Measurements from ENCODE around the gene PARL.

Gene PARL

DNA sequence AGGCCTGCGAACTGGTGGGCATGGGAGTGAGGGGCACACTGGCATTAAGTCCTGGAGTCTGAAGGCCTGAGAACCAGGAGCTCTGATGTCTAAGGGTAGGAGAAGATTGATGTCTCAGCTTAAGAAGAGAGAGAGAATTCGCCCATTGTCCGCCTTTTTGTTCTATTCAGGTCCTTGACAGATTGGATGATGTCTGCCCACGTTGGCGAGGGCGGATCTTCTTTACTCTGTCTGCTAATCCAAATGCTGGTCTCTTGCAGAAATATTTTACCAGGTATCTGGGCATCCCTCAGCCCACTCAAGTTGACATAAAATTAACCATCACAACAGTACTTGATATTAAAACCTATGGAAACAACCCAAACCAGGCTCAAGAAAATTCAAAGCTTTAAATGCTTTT lies 103.4 kb downstream of the PARL start:
- no peak overlapping the region for H3K27ac ChIP-seq
- no peak for DNase-seq (ENCODE audit: low spot score)
- H3K4me3 ChIP-seq = no peak overlapping the region
- TF ChIP-seq, protein P1, sequence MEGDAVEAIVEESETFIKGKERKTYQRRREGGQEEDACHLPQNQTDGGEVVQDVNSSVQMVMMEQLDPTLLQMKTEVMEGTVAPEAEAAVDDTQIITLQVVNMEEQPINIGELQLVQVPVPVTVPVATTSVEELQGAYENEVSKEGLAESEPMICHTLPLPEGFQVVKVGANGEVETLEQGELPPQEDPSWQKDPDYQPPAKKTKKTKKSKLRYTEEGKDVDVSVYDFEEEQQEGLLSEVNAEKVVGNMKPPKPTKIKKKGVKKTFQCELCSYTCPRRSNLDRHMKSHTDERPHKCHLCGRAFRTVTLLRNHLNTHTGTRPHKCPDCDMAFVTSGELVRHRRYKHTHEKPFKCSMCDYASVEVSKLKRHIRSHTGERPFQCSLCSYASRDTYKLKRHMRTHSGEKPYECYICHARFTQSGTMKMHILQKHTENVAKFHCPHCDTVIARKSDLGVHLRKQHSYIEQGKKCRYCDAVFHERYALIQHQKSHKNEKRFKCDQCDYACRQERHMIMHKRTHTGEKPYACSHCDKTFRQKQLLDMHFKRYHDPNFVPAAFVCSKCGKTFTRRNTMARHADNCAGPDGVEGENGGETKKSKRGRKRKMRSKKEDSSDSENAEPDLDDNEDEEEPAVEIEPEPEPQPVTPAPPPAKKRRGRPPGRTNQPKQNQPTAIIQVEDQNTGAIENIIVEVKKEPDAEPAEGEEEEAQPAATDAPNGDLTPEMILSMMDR (IDR thresholded peaks at IDR 0.05) = no peak

DNA sequence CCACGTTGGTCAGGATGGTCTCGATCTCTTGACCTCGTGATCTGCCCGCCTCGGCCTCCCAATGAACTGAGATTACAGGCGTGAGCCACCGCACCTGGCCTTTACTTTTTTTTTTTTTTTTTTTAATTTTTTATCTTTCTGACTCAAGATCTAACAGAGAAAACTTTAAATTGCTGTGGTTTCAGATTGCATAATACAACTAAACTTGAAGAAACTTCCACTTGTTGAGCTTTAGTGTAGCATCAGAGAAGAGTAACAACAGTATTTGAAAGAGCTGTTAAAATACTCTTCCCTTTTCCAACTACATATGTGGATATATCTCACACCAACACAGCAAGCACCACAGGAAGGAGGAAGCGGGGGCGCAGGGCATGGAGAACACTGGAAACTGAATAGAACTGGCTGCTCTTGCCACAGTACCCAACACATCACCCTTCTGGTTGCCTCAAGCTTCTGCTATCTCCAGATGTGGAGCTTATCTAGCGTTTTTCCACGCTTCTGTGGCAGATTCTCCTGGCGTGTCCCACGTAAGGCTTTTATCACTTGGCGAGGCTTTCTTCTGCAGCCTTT lies 104.7 kb downstream of the PARL start:
- no peak overlapping the region for H3K27ac ChIP-seq
- TF ChIP-seq, protein P1 (IDR thresholded peaks at IDR 0.05) = no peak
- no peak for DNase-seq (ENCODE audit: low spot score)
- H3K4me3 ChIP-seq = no peak overlapping the region

Data from coronary artery (tissue), 2 donors.